ENCODE data around the gene UBTD1.
A peak's percentile ranks its signal among the peaks of the same experiment; 100 is the strongest.

UBTD1 gene, protein sequence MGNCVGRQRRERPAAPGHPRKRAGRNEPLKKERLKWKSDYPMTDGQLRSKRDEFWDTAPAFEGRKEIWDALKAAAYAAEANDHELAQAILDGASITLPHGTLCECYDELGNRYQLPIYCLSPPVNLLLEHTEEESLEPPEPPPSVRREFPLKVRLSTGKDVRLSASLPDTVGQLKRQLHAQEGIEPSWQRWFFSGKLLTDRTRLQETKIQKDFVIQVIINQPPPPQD

DNA sequence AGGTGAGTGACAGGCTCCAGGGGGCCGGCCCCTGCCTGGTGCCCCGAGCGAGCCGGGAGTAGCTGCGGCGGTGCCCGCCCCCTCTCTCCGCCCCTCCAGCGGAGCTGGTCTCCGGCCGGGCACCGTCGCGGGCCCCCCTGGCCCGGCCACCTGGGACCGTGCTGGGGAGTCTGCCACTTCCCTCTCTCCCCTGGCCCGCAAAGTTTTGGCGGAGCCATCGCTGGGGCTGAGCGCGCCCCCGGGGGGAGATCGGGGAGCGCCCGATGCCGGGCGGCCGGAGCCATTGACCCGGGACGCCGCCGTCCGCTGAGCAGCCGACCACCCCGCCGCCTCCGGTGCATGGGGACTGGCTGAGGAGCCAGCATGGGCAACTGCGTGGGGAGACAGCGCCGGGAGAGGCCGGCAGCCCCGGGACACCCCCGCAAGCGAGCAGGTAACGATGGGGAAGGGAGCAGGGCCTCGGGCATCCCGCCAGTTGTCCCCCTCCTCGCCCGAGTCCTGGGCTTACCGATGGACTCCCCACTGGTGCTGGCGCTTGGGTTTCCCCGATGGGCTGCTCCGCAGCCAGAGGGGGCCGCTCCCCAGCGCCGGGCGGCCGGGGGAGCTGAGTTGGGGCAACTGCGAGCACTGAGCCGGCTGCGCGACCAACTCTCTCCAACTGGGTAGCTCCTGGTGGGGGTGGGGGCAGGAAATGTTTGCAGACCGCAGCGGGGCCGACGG is at the start of gene UBTD1:
Gene UBTD1 (plus strand): TSS at position 84 of the 720 bp plus-strand sequence. CDS start 280 bp downstream, at position 364.
- TF ChIP-seq ZNF274 (IDR thresholded peaks at IDR 0.05; ENCODE audit: low read depth, low read length): no peak
- peak within 1 kb of the TSS; percentile 75 for H3K4me3 ChIP-seq (ENCODE audit: low read length)

DNA sequence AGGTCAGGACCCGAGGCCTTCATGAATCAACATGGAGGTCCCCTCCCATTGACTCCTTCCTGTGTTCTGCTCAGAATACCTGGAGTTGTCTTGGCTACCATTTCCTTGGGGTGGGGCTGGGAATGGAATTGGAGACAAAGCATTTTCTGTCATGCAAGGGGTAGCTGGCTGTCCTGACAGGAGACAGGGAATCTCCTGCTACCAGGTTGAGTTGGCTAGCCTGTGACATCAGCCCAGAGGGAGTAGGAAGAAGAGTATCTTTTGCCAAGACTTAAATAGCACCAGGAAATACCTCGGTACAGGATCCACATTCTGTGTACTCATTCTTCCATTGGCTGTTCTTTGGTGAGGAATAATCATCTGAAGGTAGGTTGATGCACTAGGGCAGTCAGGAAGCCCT is 47.9 kb upstream of the UBTD1 start:
- no peak for TF ChIP-seq ZNF274 (IDR thresholded peaks at IDR 0.05; ENCODE audit: low read depth, low read length)
- H3K4me3 ChIP-seq (ENCODE audit: low read length): no peak overlapping the region

- TF ChIP-seq ZNF274 (IDR thresholded peaks at IDR 0.05; ENCODE audit: low read depth, low read length): no peak
Measured at GRCh38 chr10:97451605-97452004, 47.1 kb upstream of the UBTD1 start.

DNA sequence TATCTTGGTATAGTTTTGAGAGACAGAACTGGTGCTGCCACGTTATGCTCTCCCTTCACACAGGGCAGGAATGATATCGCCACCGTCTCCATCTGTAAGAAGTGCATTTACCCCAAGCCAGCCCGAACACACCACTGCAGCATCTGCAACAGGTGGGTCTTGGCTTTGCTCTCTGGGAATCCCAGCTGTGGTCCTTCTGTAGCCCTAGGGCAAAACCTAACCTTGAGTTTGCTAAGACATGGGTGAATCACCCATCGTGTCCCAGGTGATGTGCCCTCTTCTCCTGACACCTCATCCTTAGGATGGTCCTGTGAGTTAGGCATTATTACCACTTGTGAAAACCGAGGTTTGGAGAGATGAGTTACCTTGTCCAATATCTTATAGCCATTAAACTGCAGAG is 46.4 kb upstream of the UBTD1 start:
- no peak for TF ChIP-seq ZNF274 (IDR thresholded peaks at IDR 0.05; ENCODE audit: low read depth, low read length)
- no peak overlapping the region for H3K4me3 ChIP-seq (ENCODE audit: low read length)

More at GRCh38 chr10:97451605-97452004, 47.1 kb upstream of the UBTD1 start:
- no peak overlapping the region for H3K4me3 ChIP-seq (ENCODE audit: low read length)

GRCh38 chr10:97454330-97455036 is 44.2 kb upstream of the UBTD1 start:
- no peak overlapping the region for H3K4me3 ChIP-seq (ENCODE audit: low read length)

DNA sequence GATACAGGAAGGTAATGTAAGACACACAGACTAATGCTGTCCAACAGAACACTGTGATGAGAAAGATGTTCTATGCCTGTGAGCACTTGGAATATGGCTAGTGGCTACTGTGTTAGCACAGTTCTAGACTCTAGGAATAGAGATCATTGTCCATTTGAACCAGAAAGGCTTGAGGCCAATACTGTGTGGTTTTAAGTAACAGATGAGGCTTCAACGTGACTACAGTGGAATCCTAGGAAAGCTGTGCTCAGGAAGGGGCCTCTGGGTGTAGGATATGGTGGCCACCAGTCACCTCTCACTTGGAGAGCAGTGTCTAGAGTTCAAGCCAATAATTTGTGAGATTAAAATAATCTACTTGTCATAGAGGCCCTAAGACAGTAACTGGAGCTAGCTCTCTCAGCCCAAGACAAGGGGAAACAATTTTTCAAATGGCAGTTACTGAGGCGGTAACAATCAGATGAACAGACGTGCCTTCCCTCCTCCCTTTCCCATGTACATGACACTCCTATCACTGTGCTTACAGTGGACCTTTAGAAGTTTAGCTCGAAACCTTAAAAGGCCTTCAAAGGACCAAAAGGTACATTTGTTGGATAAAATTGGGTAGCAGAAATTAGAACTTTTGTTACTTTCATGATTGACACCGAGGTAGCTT is 42.6 kb upstream of the UBTD1 start:
- no peak overlapping the region for H3K4me3 ChIP-seq (ENCODE audit: low read length)
- TF ChIP-seq ZNF274 (IDR thresholded peaks at IDR 0.05; ENCODE audit: low read depth, low read length): no peak

More at GRCh38 chr10:97454330-97455036, 44.2 kb upstream of the UBTD1 start:
- TF ChIP-seq ZNF274 (IDR thresholded peaks at IDR 0.05; ENCODE audit: low read depth, low read length): no peak

DNA sequence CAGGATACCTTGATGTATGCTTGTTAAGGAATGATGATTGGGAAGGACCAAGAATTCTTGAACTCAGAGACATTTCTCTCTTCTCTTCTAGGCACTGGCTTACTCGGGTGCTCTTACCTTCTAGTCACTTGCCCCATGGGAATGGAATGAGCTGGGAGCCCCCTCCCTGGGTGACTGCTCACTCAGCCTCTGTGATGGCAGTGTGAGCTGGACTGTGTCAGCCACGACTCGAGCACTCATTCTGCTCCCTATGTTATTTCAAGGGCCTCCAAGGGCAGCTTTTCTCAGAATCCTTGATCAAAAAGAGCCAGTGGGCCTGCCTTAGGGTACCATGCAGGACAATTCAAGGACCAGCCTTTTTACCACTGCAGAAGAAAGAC is 42.0 kb upstream of the UBTD1 start:
- H3K4me3 ChIP-seq (ENCODE audit: low read length): no peak overlapping the region
- no peak for TF ChIP-seq ZNF274 (IDR thresholded peaks at IDR 0.05; ENCODE audit: low read depth, low read length)

GRCh38 chr10:97459111-97459510 is 39.6 kb upstream of the UBTD1 start:
- no peak for TF ChIP-seq ZNF274 (IDR thresholded peaks at IDR 0.05; ENCODE audit: low read depth, low read length)

GRCh38 chr10:97459933-97460332 is 38.8 kb upstream of the UBTD1 start:
- no peak overlapping the region for H3K4me3 ChIP-seq (ENCODE audit: low read length)
- no peak for TF ChIP-seq ZNF274 (IDR thresholded peaks at IDR 0.05; ENCODE audit: low read depth, low read length)

More at GRCh38 chr10:97459111-97459510, 39.6 kb upstream of the UBTD1 start:
- H3K4me3 ChIP-seq (ENCODE audit: low read length): no peak overlapping the region

- no peak overlapping the region for H3K4me3 ChIP-seq (ENCODE audit: low read length)
- TF ChIP-seq ZNF274 (IDR thresholded peaks at IDR 0.05; ENCODE audit: low read depth, low read length): no peak
Measured at GRCh38 chr10:97462309-97462708, 36.4 kb upstream of the UBTD1 start.

DNA sequence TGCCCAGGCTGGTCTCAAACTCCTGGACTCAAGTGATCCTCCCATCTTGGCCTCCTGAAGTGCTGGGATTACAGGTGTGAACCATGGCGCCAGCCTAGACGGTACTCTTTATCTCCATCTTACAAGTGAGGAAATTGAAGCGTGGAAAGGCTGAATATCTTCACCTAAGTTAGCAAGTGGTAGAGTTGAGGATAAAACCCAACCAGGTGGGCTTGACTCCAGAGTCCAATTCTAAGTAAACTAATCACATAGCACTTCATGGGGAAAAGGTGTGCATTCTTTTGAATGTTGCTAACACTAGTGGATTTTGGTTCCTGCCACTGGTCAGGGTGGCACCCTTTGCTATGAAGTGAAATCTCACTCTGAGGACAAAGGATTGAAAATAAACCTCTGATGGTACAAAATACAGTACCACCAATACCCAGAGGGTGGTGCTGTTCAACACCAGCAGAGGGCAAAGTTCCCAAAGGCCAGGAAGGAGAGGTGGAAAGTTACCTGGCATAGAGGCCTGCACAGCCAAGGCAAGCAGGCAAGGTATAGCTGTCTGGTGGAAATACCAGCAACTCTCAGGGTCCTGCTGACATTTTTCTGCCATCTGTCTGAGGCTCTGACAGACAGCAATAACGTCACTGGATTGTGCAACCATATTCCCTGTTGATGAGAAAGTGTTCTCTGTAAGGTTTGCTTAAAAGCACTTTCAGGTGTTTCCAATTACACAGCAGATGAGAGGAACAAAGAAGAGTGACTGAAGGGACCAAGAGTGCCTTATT is 35.2 kb upstream of the UBTD1 start:
- H3K4me3 ChIP-seq (ENCODE audit: low read length): no peak overlapping the region
- no peak for TF ChIP-seq ZNF274 (IDR thresholded peaks at IDR 0.05; ENCODE audit: low read depth, low read length)

DNA sequence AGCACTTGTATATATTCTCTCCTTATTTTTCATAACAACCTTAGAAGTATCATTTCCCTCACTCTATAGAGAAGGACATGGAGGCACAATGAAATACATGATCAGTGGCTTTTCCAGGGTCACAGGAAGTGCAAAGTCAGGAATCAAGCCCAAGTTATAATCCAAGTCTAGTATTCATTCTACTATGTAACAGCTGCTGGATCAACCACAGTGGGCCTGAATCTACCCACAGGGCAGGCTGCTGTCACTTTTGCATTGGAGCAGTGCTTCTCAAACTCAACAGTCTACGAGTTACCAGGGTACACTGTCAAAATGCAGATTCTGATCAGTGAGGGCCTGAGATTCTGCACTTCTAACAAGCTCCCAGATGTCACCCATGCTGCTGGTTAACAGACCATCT is 34.5 kb upstream of the UBTD1 start:
- H3K4me3 ChIP-seq (ENCODE audit: low read length): no peak overlapping the region
- TF ChIP-seq ZNF274 (IDR thresholded peaks at IDR 0.05; ENCODE audit: low read depth, low read length): no peak

DNA sequence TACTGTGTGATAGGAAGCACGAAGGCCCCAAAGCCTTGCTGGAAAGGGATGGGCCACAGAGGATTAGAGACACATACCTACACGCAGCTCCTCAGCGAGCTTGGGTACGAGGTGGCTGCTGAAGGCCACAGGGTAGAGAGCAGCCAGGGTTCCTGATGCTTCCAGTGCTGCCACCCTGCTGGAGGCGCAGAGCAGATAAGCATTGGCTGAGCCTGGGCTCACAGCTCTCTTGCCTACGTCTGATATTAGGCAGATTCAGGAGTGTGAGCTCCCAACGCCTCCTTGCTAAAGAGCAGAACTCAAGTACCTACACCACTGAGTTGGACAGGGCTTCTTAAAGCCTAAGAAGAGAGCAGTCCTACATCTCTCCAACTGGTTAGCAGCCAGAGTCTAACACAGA is 32.7 kb upstream of the UBTD1 start:
- no peak for TF ChIP-seq ZNF274 (IDR thresholded peaks at IDR 0.05; ENCODE audit: low read depth, low read length)
- no peak overlapping the region for H3K4me3 ChIP-seq (ENCODE audit: low read length)

GRCh38 chr10:97466755-97467154 is 32.0 kb upstream of the UBTD1 start:
- no peak overlapping the region for H3K4me3 ChIP-seq (ENCODE audit: low read length)
- TF ChIP-seq ZNF274 (IDR thresholded peaks at IDR 0.05; ENCODE audit: low read depth, low read length): no peak
